Parathyroid adenoma (tissue), 2 donors: ENCODE data around the gene MCM3AP.

ENCODE experiments used
- H2AFZ ChIP-seq: fragments of 300-600 bp; sonication (generic); one replicate; pipeline ENCODE4 v1.7.0; 2017; ENCODE audit warnings: antibody characterized with exemption, mild to moderate bottlenecking
- H3K27ac ChIP-seq: fragments of 300-600 bp; sonication (generic); one replicate; pipeline ENCODE4 v1.7.0; 2017
- H3K27me3 ChIP-seq: fragments of 300-600 bp; sonication (generic); one replicate; pipeline ENCODE4 v1.7.0; 2017; ENCODE audit warnings: low read length; ENCODE audit not compliant: control insufficient read depth, insufficient read depth
- H3K36me3 ChIP-seq: fragments of 300-600 bp; sonication (generic); one replicate; pipeline ENCODE4 v1.7.0; 2017; ENCODE audit warnings: low read length; ENCODE audit not compliant: control insufficient read depth, insufficient read depth
- H3K4me1 ChIP-seq: fragments of 300-600 bp; sonication (generic); one replicate; pipeline ENCODE4 v1.7.0; 2017; ENCODE audit warnings: control low read depth
- H3K4me2 ChIP-seq: fragments of 300-600 bp; sonication (generic); one replicate; pipeline ENCODE4 v1.7.0; 2017; ENCODE audit warnings: low read length
- H3K4me3 ChIP-seq: fragments of 300-600 bp; sonication (generic); one replicate; pipeline ENCODE4 v1.7.0; 2017; ENCODE audit warnings: low read depth, low read length
- H3K79me2 ChIP-seq: fragments of 300-600 bp; sonication (generic); one replicate; pipeline ENCODE4 v1.7.0; 2017; ENCODE audit warnings: control low read depth
- H3K9ac ChIP-seq: fragments of 300-600 bp; sonication (generic); one replicate; pipeline ENCODE4 v1.7.0; 2017; ENCODE audit warnings: mild to moderate bottlenecking
- H3K9me3 ChIP-seq: fragments of 300-600 bp; sonication (generic); one replicate; pipeline ENCODE4 v1.7.0; 2017; ENCODE audit warnings: low read length; ENCODE audit not compliant: control insufficient read depth
- TF ChIP-seq, protein P1 (sequence below): fragments of 300-600 bp; sonication (generic); IDR thresholded peaks from one replicate; pipeline ENCODE4 v1.7.0; 2017; ENCODE audit warnings: antibody characterized with exemption, mild to moderate bottlenecking
- donor health status: primary hyperparathyroidism.

MCM3AP gene

DNA sequence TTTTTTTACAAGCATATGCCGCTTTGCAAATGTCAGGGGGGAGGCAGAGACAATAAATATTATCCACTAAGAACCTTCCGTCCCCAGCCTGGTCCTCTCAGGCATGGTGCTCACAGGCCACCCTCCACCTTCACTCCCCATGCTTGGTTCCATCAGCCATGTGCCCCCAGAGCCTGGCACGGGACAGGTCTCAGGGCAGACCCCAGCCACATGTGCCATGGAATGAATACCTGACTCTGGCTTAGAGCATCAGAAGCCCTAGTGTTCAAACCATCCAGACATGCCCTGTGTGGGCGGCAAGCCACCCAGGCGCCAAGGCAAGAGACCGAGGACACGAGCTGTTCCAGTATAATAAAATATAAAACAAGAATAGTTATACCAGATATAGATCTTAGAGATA is 62.2 kb downstream of the MCM3AP start:
- Histone ChIP-seq H3K9ac (no peak overlapping the region), H3K4me2 (no peak overlapping the region), H3K27me3 (no peaks in the 10 kb centered on the region), H3K9me3 (no peaks in the 10 kb centered on the region), H3K27ac (no peak overlapping the region), H3K79me2 (no peaks in the 10 kb centered on the region), H2AFZ (no peak overlapping the region), H3K4me1 (no peaks in the 10 kb centered on the region), H3K36me3 (no peaks in the 10 kb centered on the region), H3K4me3 (no peak overlapping the region)
- TF ChIP-seq, protein P1, sequence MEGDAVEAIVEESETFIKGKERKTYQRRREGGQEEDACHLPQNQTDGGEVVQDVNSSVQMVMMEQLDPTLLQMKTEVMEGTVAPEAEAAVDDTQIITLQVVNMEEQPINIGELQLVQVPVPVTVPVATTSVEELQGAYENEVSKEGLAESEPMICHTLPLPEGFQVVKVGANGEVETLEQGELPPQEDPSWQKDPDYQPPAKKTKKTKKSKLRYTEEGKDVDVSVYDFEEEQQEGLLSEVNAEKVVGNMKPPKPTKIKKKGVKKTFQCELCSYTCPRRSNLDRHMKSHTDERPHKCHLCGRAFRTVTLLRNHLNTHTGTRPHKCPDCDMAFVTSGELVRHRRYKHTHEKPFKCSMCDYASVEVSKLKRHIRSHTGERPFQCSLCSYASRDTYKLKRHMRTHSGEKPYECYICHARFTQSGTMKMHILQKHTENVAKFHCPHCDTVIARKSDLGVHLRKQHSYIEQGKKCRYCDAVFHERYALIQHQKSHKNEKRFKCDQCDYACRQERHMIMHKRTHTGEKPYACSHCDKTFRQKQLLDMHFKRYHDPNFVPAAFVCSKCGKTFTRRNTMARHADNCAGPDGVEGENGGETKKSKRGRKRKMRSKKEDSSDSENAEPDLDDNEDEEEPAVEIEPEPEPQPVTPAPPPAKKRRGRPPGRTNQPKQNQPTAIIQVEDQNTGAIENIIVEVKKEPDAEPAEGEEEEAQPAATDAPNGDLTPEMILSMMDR, result no peak

DNA sequence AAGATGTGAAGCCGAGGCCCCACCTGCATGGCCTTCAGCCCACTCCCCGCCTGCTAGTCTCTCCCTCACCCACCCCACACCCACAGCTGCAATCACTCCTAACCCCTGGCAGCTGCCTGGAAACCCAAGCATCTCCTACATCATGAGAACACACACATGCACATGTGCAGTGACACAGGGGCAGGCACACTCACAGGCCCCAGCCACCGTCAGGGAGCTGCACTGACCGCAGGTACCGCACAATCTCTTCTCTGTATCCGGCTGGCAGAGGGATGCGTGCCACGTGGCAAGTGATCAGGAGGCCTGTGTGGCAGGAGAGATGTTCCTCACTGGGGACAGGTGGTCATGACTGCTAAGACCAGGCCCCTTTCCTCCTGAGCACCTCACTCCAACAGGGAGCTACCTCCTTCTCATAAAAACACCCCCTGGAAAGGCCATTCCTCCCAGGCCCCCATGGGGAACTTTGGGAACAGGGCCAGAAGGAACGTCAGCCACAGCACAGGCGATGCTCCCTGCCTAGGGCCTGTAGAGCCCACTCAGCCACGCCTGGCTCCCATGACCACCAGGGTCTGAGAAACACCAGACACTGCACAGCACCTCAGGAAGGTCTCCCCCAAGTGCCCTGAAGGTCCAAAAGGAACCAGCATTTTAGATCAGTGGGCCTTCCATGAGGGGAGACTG is 62.8 kb downstream of the MCM3AP start:
- Histone ChIP-seq H3K36me3 (no peaks in the 10 kb centered on the region), H3K4me1 (no peaks in the 10 kb centered on the region)

DNA sequence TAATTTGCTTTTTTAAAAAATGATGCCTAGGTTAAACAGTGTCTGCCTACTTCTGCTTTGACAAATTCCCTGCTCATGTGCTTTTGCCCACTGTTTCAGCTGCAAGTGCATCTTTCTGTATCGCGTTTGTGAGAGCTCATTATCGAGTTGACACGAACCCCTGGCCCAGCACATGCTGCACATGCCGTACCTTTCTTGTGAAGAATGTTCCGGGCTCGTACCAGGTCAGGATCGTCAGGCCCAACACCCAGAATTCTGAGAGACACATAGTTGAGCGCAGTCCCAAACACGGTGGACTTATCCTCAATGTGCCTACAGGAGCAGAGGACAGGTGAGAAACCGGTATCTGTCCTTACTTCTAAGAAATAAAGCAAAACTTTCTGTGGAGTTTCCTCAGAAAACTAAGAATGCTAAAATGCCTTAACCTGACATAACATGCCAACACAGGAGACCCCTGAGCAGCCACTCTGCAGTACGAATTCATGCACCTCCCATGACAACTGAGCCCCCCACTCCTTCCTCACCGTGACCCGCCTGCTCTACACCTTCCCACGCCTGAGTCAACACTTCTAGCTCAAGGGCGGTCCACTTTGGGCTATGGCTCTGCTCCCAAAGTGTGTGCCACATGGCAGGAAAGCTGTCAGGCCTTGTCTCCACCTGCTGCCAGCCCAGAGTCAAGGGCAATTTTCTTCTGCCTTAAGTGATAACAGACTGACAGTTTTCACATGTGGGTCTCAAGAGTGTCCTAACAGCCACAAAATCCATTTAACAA is 63.6 kb downstream of the MCM3AP start:
- no peaks in the 10 kb centered on the region for H3K27me3 ChIP-seq
- H3K36me3 ChIP-seq, result no peaks in the 10 kb centered on the region
- no peaks in the 10 kb centered on the region for H3K79me2 ChIP-seq
- TF ChIP-seq, protein P1, result no peak
- no peak overlapping the region for H3K9ac ChIP-seq
- no peak overlapping the region for H3K4me3 ChIP-seq
- no peaks in the 10 kb centered on the region for H3K9me3 ChIP-seq
- no peak overlapping the region for H3K27ac ChIP-seq
- H3K4me1 ChIP-seq, result no peaks in the 10 kb centered on the region
- no peak overlapping the region for H2AFZ ChIP-seq
- no peak overlapping the region for H3K4me2 ChIP-seq

More for the DNA sequence above, 62.8 kb downstream of the MCM3AP start:
- no peak overlapping the region for H3K27ac ChIP-seq
- H3K27me3 ChIP-seq, result no peaks in the 10 kb centered on the region
- H3K79me2 ChIP-seq, result no peaks in the 10 kb centered on the region
- no peak overlapping the region for H3K9ac ChIP-seq
- no peak overlapping the region for H3K4me3 ChIP-seq
- TF ChIP-seq, protein P1, result no peak
- H2AFZ ChIP-seq, result no peak overlapping the region
- H3K9me3 ChIP-seq, result no peaks in the 10 kb centered on the region
- H3K4me2 ChIP-seq, result no peak overlapping the region

- Histone ChIP-seq H2AFZ (no peak overlapping the region), H3K4me2 (no peak overlapping the region), H3K79me2 (no peaks in the 10 kb centered on the region), H3K36me3 (no peaks in the 10 kb centered on the region), H3K9me3 (no peaks in the 10 kb centered on the region), H3K4me3 (no peak overlapping the region), H3K9ac (no peak overlapping the region), H3K27me3 (no peaks in the 10 kb centered on the region), H3K4me1 (no peaks in the 10 kb centered on the region), H3K27ac (no peak overlapping the region)
- TF ChIP-seq, protein P1, result no peak
Measured at GRCh38 chr21:46220847-46221246, 64.6 kb downstream of the MCM3AP start.
